Measurements from ENCODE around the gene ADGRB3.
"Not testable (repeated sequence)": the region's sequence is repeated elsewhere in the genome, so short reads cannot be mapped to it uniquely, and the experiment has no call there.

ADGRB3 gene

GRCh38 chr6:69392745-69393144, 757.7 kb downstream of the ADGRB3 start:
- in situ Hi-C loops (cut with MboI; ENCODE audit: low sequenced_read_pairs): no loop called here

GRCh38 chr6:69398311-69398710, 763.2 kb downstream of the ADGRB3 start:
- in situ Hi-C loops (cut with MboI; ENCODE audit: low sequenced_read_pairs): no loop called here

- in situ Hi-C loops (cut with MboI; ENCODE audit: low sequenced_read_pairs): no loop called here
These were observed 763.6 kb downstream of the ADGRB3 start for GRCh38 chr6:69398729-69399128.

- in situ Hi-C loops (cut with MboI; ENCODE audit: low sequenced_read_pairs): no loop called here
These were observed 773.8 kb downstream of the ADGRB3 start for GRCh38 chr6:69408886-69409285.

- in situ Hi-C loops (cut with MboI; ENCODE audit: low sequenced_read_pairs): no loop called here
These were observed 781.7 kb downstream of the ADGRB3 start for GRCh38 chr6:69416776-69417175.

GRCh38 chr6:69421269-69421668, 786.2 kb downstream of the ADGRB3 start:
- in situ Hi-C loops (cut with MboI; ENCODE audit: low sequenced_read_pairs): no loop called here

GRCh38 chr6:69422020-69422419, 786.9 kb downstream of the ADGRB3 start:
- in situ Hi-C loops (cut with MboI; ENCODE audit: low sequenced_read_pairs): no loop called here

GRCh38 chr6:69422475-69422874, 787.4 kb downstream of the ADGRB3 start:
- in situ Hi-C loops (cut with MboI; ENCODE audit: low sequenced_read_pairs): no loop called here

- in situ Hi-C loops (cut with MboI; ENCODE audit: low sequenced_read_pairs): no loop called here
These were observed 788.7 kb downstream of the ADGRB3 start for GRCh38 chr6:69423785-69424184.

- in situ Hi-C loops (cut with MboI; ENCODE audit: low sequenced_read_pairs): no loop called here
These were observed 789.5 kb downstream of the ADGRB3 start for GRCh38 chr6:69424581-69424980.

GRCh38 chr6:69427882-69428281, 792.8 kb downstream of the ADGRB3 start:
- in situ Hi-C loops (cut with MboI; ENCODE audit: low sequenced_read_pairs): no loop called here

GRCh38 chr6:69432168-69432567, 797.1 kb downstream of the ADGRB3 start:
- in situ Hi-C loops (cut with MboI; ENCODE audit: low sequenced_read_pairs): not testable (repeated sequence)

- in situ Hi-C loops (cut with MboI; ENCODE audit: low sequenced_read_pairs): not testable (repeated sequence)
These were observed 798.0 kb downstream of the ADGRB3 start for GRCh38 chr6:69433116-69433515.

GRCh38 chr6:69438113-69438512, 803.0 kb downstream of the ADGRB3 start:
- in situ Hi-C loops (cut with MboI; ENCODE audit: low sequenced_read_pairs): no loop called here
